GM06990 (cell line): Measurements from ENCODE around the gene VWA3B.

ENCODE experiments used
- DNase-seq: peaks from one replicate; pipeline ENCODE4 v3.0.0-alpha.2; 2011; ENCODE audit not compliant: insufficient read length; ENCODE audit errors: extremely low read depth
- H3K27me3 ChIP-seq: replicated peaks from 2 replicates; pipeline ENCODE4 v1.6.0; 2011; ENCODE audit warnings: low read length; ENCODE audit not compliant: control insufficient read depth, insufficient read depth
- H3K36me3 ChIP-seq: 2 replicates; pipeline ENCODE4 v1.5.1; 2011; ENCODE audit warnings: low read length; ENCODE audit not compliant: control insufficient read depth, insufficient read depth
- H3K4me3 ChIP-seq: replicated peaks from 2 replicates; pipeline ENCODE4 v1.5.1; 2011; ENCODE audit warnings: low read depth, mild to moderate bottlenecking, control low read depth, low read length
- CTCF ChIP-seq: IDR thresholded peaks from 2 replicates; pipeline ENCODE4 v1.5.1; 2011; ENCODE audit warnings: low read length, control low read depth, mild to moderate bottlenecking, inconsistent platforms; ENCODE audit not compliant: insufficient read depth, poor library complexity, severe bottlenecking

VWA3B gene

DNA sequence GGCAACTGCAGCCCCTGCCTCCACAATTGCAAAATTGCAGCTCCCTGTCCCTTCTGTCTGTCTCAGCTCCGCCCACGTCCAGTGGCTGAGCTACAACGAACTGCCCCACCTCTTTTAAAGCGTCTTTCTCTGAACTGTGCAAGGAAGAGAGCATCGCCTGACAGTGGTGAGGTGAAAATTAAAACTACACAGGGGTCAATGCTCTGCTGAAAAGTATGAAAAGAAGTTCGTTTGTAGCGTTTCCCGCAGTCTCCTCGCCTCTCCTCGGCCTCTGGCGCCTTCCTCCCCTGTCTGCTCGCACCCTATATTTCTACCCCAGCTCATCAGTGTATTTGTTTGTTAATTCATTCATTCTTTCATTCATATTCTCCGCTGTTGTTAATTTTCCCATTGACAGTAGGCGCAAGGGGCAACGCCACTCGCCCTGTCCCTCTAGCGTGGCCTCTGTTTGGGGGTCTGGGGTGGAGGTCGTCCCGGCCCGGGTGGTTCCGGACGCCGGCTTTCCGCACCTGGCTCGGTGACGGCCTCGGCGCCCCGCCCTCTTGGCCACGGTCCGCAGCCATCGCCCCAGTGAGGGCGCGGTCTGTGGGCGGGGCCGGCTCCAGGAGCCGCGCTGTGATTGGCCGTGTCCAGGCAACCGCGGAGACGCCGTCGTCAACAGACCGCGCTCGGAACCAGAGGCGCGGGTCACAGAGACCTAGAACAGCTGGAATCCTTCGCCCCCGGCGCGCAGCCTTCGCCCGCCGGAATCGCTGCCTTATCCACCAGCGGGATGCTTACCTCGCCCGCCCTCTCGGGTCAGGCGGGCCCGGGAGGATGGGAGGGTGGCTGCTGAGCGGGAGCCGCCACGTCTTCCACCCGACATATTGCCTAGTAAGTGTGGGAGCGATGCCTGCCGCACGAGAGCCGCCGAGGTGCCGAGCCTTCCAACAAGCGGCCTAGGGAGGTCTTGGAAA, at the start of gene VWA3B:
VWA3B (plus strand) TSS at position 677 of the 956 bp plus-strand sequence. CDS start 5,926 bp downstream, outside the sequence.
- Histone ChIP-seq H3K36me3 (no peaks in the 10 kb centered on the region), H3K27me3 (no peaks in the 10 kb centered on the region), H3K4me3 (peak within 1 kb of the TSS; percentile 66)
- no peak for TF ChIP-seq CTCF
- DNase-seq = peak; percentile 83

GRCh38 chr2:98037206-98037605, 49.8 kb upstream of the VWA3B start:
- Histone ChIP-seq H3K4me3 (no peak overlapping the region), H3K27me3 (no peaks in the 10 kb centered on the region), H3K36me3 (no peaks in the 10 kb centered on the region)
- no peak for TF ChIP-seq CTCF
- no peak for DNase-seq

DNA sequence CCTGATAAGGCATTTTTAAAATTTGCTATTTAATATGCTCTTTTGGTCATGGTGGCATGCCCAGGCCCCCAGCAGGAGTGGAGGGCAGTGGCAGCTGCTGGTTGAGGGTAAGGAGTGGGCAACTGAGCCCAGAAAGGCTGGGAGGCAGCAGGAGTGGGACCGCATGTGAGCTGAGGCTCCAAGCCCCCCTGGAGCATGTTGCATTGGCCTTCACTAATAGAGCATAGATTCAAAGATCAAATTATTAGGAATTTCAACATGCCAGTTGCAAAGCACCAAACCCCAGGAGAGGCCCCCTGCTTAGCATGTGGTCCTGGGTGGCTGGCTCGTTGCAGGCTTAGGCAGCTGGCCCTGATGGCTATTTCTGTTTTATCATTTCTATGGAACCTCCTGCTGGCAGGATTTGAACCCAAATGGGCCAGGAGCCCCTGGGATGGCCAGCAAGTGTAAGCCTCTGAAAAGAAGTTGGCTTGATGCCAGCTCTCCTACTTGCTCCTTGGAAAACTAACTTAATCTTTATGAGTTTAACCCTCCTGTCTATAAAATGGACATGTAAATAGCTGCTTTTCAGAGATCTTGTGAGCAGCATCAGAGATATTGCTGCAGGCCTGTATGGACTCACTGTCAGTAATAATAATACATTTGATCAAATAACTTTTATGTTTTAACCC, 49.2 kb upstream of the VWA3B start:
- no peak for TF ChIP-seq CTCF
- Histone ChIP-seq H3K27me3 (no peaks in the 10 kb centered on the region), H3K4me3 (no peak overlapping the region), H3K36me3 (no peaks in the 10 kb centered on the region)
- no peak for DNase-seq

DNA sequence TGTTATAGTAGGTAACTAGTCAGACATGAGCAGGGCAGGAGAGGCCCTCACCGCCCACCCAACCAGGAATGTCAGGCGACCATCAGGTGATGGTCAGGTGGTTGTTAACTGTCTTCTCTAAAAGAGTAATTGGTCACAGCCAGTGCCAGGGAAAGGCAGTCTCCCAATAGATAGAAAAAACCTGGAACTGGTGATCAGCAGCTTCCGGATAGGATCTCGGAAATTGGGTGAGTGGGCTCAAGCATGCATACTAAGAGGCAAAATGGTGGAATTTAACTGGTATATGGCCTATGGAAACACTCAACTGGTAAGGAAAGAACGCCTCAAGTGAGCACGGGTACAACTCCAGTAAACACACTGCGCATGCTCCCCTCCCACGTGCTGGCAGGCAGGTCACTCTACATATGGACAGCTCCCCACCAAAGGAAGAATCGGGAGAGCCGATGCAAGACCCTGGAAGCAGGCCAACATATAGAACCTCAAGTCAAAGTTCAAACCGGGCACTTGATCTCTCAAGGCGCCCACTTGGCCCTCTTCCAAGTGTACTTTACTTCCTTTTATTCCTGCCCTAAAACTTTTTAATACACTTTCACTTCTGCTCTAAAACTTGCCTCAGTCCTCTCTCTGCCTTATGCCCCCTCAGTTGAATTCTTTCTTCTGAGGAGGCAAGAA, 47.7 kb upstream of the VWA3B start:
- Histone ChIP-seq H3K4me3 (no peak overlapping the region), H3K27me3 (no peaks in the 10 kb centered on the region), H3K36me3 (no peaks in the 10 kb centered on the region)
- no peak for TF ChIP-seq CTCF
- no peak for DNase-seq

GRCh38 chr2:98040331-98040939, 46.5 kb upstream of the VWA3B start:
- Histone ChIP-seq H3K27me3 (no peaks in the 10 kb centered on the region), H3K4me3 (no peak overlapping the region), H3K36me3 (no peaks in the 10 kb centered on the region)
- no peak for DNase-seq
- no peak for TF ChIP-seq CTCF
